Upper lobe of left lung (tissue), 4 donors: ENCODE data around the gene SEC24C.

ENCODE experiments used
- CTCF ChIP-seq, 6 experiments: fragments of 450-650 bp in 4 of 6; fragments of 200-600 bp in 2 of 6; sonication (generic) in 2 of 6; IDR thresholded peaks; one replicate each; pipeline ENCODE4 v1.5.1; 2016 to 2019; ENCODE audit warnings: antibody characterized with exemption in 6 of 6
- EP300 ChIP-seq, 4 donors: sonication (generic); formaldehyde crosslinking; IDR thresholded peaks; one replicate each; pipeline ENCODE4 v1.5.1; 2017; ENCODE audit warnings: antibody characterized with exemption in 4 of 4, control low read depth in 2 of 4
- POLR2AphosphoS5 ChIP-seq, 2 donors: sonication (generic); formaldehyde crosslinking; IDR thresholded peaks; one replicate each; pipeline ENCODE4 v1.5.1; 2017; ENCODE audit warnings: antibody characterized with exemption in 2 of 2

- TF ChIP-seq EP300 (IDR thresholded peaks at IDR 0.05), result no peak
- no peak for TF ChIP-seq POLR2AphosphoS5 (IDR thresholded peaks at IDR 0.05)
- TF ChIP-seq CTCF (IDR thresholded peaks at IDR 0.05), result no peak
Observed at GRCh38 chr10:73756183-73756582, 12.0 kb downstream of the SEC24C start.
